ENCODE measurements around the gene SNRNP40. TPM values are rescaled to one million over a fixed set of nuclear protein-coding genes. Genes with fewer than 3 reads are reported as not detected.

Gene SNRNP40
- 76.6 and 79.5 TPM in 2 replicates for total RNA-seq

DNA sequence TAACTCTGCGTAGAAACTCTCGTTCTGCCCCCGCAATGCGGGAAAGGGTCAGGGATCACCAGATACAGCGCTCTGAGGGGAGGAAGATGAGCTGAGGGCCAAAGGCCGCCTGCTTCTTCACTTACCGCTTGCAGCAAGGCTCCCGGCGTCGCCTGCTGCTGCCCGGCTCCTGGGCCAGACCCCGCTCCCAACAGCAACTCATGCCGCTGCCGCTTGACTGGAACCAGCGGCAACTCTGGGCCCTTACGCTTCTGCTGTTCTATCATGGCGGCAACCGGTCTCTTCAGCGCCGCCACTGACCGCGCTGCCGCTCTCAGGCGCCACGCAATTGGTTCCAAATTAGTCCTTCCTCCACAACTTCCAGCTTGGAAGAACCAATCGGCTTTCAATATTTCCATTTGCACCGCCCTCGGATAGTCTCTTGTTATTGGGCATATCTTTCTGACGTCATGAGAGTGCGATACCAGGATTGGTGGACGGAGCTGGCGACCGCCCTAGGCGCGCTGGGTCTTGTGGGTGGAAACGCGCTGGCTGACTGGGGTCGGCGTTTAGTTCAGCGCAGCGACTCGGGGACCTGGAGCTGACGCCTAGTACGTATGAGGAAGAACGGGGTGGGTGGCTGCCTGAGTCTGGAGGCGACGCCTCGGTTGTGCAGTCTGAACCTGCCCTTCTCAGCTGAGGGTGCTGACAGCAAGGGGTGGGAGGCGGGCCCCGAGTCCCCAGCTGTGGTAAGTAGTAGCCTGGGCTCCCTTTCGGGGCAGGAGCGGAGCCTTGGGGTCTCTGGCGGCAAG, at the start of gene SNRNP40, which contains the start of gene ZCCHC17:
TSS of gene SNRNP40 (minus strand) at position 303 of the 791 bp plus-strand sequence. CDS start at position 266, 37 bp downstream.
TSS of gene ZCCHC17 (plus strand) at position 547 of the 791 bp plus-strand sequence. CDS start 13,067 bp downstream, outside the sequence.

DNA sequence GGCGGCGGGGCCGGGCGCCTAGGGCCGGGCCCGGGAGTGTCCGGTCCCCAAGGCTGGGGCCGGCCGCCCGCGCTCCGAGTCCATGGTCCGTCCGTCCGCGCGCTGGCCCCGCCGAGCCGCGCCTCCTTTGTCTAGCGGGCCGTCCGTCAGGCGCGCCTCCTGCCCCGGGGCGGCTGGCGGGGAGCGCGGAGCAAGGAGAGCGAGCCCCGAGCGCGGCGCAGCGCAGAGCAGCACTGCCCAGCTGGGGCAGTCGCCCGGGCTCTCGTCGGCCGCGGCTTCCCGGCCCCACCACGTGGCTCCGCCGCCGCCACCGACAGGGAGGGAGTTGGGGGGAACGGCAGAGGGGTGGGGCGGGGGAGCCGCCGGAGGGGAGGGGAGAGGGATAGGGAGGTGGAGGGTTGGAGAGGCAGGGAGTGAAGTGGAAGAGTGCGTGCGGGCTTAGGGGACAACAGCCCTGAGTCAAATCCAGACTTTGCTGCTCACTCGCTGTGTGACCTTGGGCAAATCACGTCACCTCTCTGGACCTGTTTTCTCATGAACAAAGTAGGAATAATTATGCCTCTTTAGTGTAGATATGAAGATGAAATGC, 56.8 kb downstream of the SNRNP40 start, which contains the start of gene NKAIN1:
TSS of gene NKAIN1 (minus strand) at position 235 of the 589 bp plus-strand sequence. CDS start 340 bp downstream, outside the sequence.

Other genes starting within 250 kb of the SNRNP40 start
- gene PUM1, start 231.1 kb downstream of the SNRNP40 start, total RNA-seq, result 41.1 and 73.8 TPM in 2 replicates
- gene NKAIN1, start 56.9 kb downstream of the SNRNP40 start, total RNA-seq, result not detected in 2 replicates
- 32.3 and 40.0 TPM in 2 replicates for gene ZCCHC17, start 244 bp upstream of the SNRNP40 start, total RNA-seq
- gene FABP3, start 76.3 kb upstream of the SNRNP40 start, total RNA-seq, result 94.9 and 154 TPM in 2 replicates
- gene SERINC2, start 116.4 kb upstream of the SNRNP40 start, total RNA-seq, result 1.1 and 2.1 TPM in 2 replicates

Data from bronchial smooth muscle cell (primary cell).